Measurements from ENCODE around the gene RUNDC1. TPM values are rescaled to one million over a fixed set of nuclear protein-coding genes. Genes with fewer than 3 reads are reported as not detected.
A peak's percentile ranks its signal among the peaks of the same experiment; 100 is the strongest.
"Not testable (repeated sequence)": the region's sequence is repeated elsewhere in the genome, so short reads cannot be mapped to it uniquely, and the experiment has no call there.

Gene RUNDC1
- total and polyA plus RNA-seq, 5 experiments from 2014 or later, result 11.8 to 18.8 (median 15.9) TPM

DNA sequence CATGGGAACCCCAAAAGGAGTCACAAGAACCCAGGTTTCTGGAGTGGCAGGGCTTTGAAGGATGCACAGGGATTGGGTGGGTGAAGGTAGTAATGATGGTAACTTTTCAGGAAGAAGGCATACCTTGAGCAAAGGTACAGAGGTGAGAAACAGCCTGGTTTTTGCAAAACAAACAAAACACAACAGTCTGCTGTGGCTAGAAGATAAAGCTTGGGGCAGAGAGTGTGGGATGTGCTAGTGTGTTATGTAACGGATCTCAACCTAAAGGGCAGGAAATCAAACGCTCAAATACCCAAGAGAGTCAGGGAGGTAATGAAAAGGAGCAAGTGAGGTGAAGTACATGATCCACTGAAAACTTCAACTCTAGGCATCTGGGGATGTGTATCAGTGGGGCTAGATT lies 5.1 kb upstream of the RUNDC1 start:
- H3K4me3 Mint-ChIP-seq, result no peak overlapping the region
- H3K4me1 Mint-ChIP-seq, result peaks cover 5 to 14% (median 12%) of the 10 kb centered on the region in 4 donors
- H3K9me3 Mint-ChIP-seq, result no peaks in the 10 kb centered on the region
- peaks cover 0 to 2% (median 0%) of the 10 kb centered on the region in 5 donors for H3K27me3 Mint-ChIP-seq
- H3K36me3 Mint-ChIP-seq, result no peaks in the 10 kb centered on the region
- POLR2A ChIA-PET, result interaction anchor here (0.7 to 1.2 kb wide), 2 partner anchors 196 to 1321 kb away, joined by 3 read pairs; partner anchors contain the start of gene NBR1
- H3K27ac Mint-ChIP-seq, result peak overlapping the region in 2 of 10 donors; percentile 48 to 83
- DNase-seq (no peak), ATAC-seq (no peak)

DNA sequence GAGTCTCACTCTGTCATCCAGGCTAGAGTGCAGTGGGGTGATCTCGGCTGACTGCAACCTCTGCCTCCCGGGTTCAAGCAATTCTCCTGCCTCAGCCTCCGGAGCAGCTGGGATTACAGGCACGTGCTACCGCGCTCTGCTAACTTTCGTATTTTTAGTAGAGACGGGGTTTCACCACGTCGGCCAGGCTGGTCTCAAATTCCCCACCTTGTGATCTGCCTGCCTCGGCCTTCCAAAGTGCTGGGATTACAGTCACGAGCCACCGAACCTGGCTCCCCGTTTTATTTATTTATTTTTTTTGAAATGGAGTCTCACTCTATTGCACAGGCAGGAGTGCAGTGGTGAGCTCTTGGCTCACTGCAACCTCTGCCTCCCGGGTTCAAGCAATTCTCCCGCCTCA lies 4.7 kb upstream of the RUNDC1 start:
- POLR2A ChIA-PET, H3K9me3 Mint-ChIP-seq, H3K36me3 Mint-ChIP-seq, H3K27me3 Mint-ChIP-seq, DNase-seq, ATAC-seq, H3K4me3 Mint-ChIP-seq: not testable (repeated sequence)
- Mint-ChIP-seq H3K27ac (peak overlapping the region in 1 of 10 donors; percentile 14), H3K4me1 (peaks cover 7 to 19% (median 14%) of the 10 kb centered on the region in 4 donors)

DNA sequence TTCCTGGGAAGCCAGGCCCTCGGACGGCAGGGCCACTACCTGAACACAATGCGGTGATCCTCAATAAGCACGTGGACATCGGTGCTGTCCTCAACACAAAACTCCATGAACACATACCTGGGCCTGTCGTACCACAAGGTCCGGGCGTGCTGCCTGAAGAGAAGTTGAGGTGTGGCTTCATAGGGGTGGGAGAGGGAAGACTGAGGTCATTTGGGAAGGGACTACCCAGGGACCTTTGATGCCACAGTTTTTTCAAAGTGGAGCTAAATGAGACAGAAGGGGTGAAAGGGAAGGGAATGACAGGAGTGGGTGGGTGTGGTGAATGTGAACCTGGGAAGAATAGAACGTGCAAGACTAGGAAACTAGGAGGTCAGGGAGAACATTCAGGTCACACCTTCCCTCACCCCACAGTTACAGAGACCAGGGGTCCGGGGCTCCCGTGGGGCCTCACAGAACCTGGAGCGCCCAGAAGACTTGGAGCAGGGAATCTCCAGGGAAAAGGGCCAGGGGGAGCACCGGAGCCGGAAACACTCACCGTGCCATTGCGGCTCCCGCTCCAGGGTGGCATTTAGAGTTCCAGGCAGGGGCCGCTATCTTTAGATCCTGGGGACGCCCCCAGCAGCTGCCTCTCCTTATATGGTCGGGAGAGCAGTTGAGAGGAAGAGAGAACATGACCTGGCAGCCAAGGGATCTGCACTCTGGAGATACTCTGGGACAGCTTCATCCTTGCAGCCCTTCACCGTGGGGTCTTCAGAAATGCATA lies 673 bp upstream of the RUNDC1 start, which contains the start of gene PTGES3L:
Gene PTGES3L (minus strand): TSS at position 570 of the 763 bp plus-strand sequence. CDS start 27 bp downstream, at position 543.
- H3K9me3 Mint-ChIP-seq, result no peaks in the 10 kb centered on the region
- peak within 1 kb of the TSS; percentile 92 to 99 (median 96) for H3K27ac Mint-ChIP-seq

DNA sequence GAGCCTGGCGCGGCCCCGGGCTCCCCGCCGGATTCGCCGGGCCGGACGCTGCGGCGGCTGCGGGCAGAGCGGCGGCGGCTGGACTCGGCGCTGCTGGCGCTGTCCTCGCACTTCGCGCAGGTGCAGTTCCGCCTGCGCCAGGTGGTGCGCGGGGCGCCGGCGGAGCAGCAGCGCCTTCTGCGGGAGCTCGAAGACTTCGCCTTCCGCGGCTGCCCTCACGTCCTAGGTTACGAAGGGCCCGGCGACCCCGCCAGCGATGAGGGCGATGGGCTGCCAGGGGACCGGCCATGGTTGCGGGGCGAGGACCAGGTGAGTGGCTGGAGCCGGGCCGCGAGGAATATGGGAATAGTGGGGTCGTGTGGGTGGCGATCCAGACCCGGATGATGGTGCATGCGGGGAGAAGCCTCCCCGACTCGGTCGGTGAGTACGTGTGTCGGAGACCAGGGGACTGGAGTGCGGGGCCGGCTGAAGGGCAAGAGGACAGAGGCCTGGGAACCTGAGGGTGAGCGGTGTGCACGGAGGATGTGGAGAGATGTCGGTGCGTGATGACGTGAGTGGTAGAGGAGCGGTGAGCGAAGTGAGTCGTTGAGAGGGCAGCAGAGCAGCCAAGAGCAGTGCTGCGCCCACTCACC lies 517 bp downstream of the RUNDC1 start:
- DNase-seq (peak; percentile 26 to 72 (median 48)), ATAC-seq (peak; percentile 77 to 81)
- H3K27ac Mint-ChIP-seq, result peak overlapping the region; percentile 75 to 99 (median 94)
- no peaks in the 10 kb centered on the region for H3K27me3 Mint-ChIP-seq
- no peaks in the 10 kb centered on the region for H3K9me3 Mint-ChIP-seq
- H3K4me1 Mint-ChIP-seq, result peaks cover 16 to 57% (median 40%) of the 10 kb centered on the region in 4 donors
- H3K4me3 Mint-ChIP-seq, result peak overlapping the region; percentile 91 to 97 (median 94)
- peaks cover 0 to 21% (median 5%) of the 10 kb centered on the region in 3 donors for H3K36me3 Mint-ChIP-seq
- POLR2A ChIA-PET, result interaction anchor here (0.6 to 2.9 kb wide), 4 partner anchors 17 to 386 kb away, joined by 3 to 18 read pairs (median 4); partner anchors contain the start of gene RPL27

More for the DNA sequence above, 673 bp upstream of the RUNDC1 start, which contains the start of gene PTGES3L:
- ATAC-seq (peak; percentile 36 to 47), DNase-seq (peak in 4 of 10 donors; percentile 12 to 70 (median 22))
- Mint-ChIP-seq H3K4me1 (peaks cover 16 to 45% (median 37%) of the 10 kb centered on the region in 4 donors), H3K36me3 (peaks cover 0 to 10% (median 2%) of the 10 kb centered on the region in 3 donors), H3K27me3 (no peaks in the 10 kb centered on the region), H3K4me3 (peak within 1 kb of the TSS; percentile 91 to 100 (median 98))
- POLR2A ChIA-PET, result interaction anchor here (0.9 to 2.9 kb wide), 5 partner anchors 11 to 156 kb away, joined by 3 to 18 read pairs (median 5); partner anchors contain the start of genes BECN1 and RPL27

DNA sequence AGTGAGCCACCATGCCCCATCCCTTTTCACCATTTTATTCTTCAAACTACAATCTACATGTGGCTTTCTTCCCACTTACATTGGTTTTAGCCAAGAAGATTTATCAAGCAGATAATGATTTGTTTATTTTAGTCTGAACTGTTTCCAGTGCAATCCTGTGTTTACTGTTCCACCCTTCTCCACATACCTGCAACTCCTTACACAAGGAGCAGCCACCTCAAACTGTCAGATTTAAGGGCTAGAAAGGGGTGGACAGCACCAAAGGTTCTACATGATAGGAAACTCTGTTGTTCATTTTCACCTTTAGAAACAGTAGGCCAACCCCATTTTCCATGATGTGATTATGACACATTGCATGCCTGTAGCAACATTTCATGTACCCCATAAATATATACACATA lies 1.9 kb downstream of the RUNDC1 start:
- POLR2A ChIA-PET, result no interaction called here
- no peak for DNase-seq
- Mint-ChIP-seq H3K36me3 (peaks cover 0 to 33% (median 5%) of the 10 kb centered on the region in 3 donors), H3K4me1 (peaks cover 16 to 61% (median 40%) of the 10 kb centered on the region in 4 donors), H3K27me3 (no peaks in the 10 kb centered on the region), H3K27ac (peak overlapping the region in 6 of 10 donors; percentile 37 to 96 (median 57)), H3K9me3 (no peaks in the 10 kb centered on the region), H3K4me3 (peak overlapping the region in 9 of 10 donors; percentile 25 to 97 (median 94))
- no peak for ATAC-seq

DNA sequence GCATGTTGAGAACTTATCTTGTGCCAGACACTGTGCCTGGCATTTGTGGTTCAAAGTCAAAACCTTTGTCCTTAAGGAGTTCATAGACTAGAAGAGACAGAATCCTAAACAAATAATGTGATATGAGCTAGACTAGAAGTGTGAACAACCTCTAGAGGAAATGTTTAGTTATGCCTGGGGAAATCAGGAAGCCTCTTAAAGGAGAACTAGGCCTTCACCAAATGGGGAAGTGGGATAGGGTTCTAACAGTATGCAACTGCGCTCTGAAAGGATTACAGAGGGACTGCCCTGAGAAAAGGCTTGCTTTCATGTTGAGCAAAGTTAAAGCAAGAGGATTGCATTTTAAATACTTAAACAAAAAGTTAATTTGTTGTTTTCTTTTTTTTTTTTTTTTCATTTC lies 4.9 kb downstream of the RUNDC1 start:
- H3K36me3 Mint-ChIP-seq, result peaks cover 4 to 62% (median 21%) of the 10 kb centered on the region in 3 donors
- ATAC-seq, result no peak
- H3K27ac Mint-ChIP-seq, result peak overlapping the region in 3 of 10 donors; percentile 17 to 81 (median 72)

DNA sequence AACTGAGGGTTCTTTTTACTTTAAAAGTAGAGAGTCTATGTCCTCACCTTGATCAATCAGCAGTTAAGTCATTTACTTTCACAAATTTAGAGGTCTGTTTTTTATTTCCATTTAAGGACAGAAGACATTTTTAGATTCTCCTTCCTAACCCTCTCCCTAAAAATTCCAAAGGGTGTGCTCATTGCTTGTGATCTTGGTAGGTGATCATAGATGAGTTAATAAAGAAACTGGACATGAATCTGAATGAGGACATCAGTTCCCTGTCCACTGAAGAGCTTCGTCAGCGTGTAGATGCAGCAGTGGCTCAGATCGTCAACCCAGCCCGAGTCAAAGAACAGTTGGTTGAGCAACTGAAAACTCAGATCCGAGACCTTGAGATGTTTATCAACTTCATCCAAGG lies 8.8 kb downstream of the RUNDC1 start:
- H3K27me3 Mint-ChIP-seq, result no peaks in the 10 kb centered on the region
- POLR2A ChIA-PET, result no interaction called here
- H3K9me3 Mint-ChIP-seq, result no peaks in the 10 kb centered on the region
- no peak overlapping the region for H3K4me3 Mint-ChIP-seq
- H3K4me1 Mint-ChIP-seq, result peaks cover 0 to 24% (median 6%) of the 10 kb centered on the region in 4 donors
- H3K36me3 Mint-ChIP-seq, result peaks cover 5 to 86% (median 27%) of the 10 kb centered on the region in 3 donors
- ATAC-seq (no peak), DNase-seq (no peak)
- peak overlapping the region in 1 of 10 donors; percentile 75 for H3K27ac Mint-ChIP-seq

More for the DNA sequence above, 4.9 kb downstream of the RUNDC1 start:
- Mint-ChIP-seq H3K27me3 (no peaks in the 10 kb centered on the region), H3K4me3 (peak overlapping the region in 1 of 10 donors; percentile 63), H3K9me3 (no peaks in the 10 kb centered on the region), H3K4me1 (peaks cover 11 to 51% (median 28%) of the 10 kb centered on the region in 4 donors)
- DNase-seq, result peak in 1 of 10 donors; percentile 17
- POLR2A ChIA-PET, result interaction anchor here (0.6 to 2.1 kb wide), 2 partner anchors 13 to 414 kb away, joined by 4 to 17 read pairs; partner anchors contain the start of gene RPL27

DNA sequence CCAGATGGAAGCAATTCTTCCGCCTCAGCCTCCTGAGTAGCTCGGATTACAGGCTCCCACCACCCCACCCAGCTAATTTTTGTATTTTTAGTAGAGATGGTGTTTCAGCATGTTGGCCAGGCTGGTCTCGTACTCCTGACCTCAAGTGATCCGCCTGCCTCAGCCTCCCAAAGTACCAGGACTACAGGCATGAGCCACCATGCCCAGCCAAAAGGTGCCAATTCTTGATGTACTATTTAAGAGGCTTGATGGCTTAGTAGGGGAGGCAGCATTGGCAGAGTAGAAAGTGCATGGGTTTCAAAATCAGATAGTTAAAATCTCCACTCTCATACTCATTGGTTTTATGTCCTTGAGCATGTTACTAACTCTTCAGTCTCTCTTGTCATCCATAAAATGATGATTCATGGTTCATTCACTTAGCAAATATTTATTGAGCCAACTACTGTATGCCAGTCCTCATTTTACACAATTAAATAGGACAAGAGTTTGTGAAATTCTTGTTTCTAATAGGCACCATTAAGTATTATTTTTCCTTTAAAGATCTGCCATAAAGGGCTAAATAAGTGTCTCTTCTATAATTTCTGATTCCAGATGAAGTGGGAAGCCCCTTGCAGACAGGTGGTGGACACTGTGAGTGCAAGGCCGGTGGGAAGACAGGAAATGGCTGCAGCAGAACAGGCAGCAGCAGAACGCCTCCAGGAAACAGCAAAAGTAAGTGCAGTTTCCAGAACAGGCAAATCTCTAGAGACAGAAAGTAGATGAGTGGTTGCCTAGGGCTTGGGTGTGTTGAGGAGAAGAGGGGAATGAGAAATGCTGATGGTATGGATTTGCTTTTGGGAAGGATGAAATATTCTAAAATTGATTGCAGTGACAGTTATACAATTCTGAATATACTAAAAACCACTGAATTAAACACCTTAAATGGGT lies 9.6 kb downstream of the RUNDC1 start:
- DNase-seq (no peak), ATAC-seq (no peak)
- H3K27ac Mint-ChIP-seq, result peak overlapping the region in 2 of 10 donors; percentile 20
- H3K4me1 Mint-ChIP-seq, result peaks cover 0 to 16% (median 4%) of the 10 kb centered on the region in 4 donors
- no peaks in the 10 kb centered on the region for H3K9me3 Mint-ChIP-seq
- no peaks in the 10 kb centered on the region for H3K27me3 Mint-ChIP-seq
- peaks cover 5 to 78% (median 24%) of the 10 kb centered on the region in 3 donors for H3K36me3 Mint-ChIP-seq
- H3K4me3 Mint-ChIP-seq, result no peak overlapping the region
- POLR2A ChIA-PET, result no interaction called here

DNA sequence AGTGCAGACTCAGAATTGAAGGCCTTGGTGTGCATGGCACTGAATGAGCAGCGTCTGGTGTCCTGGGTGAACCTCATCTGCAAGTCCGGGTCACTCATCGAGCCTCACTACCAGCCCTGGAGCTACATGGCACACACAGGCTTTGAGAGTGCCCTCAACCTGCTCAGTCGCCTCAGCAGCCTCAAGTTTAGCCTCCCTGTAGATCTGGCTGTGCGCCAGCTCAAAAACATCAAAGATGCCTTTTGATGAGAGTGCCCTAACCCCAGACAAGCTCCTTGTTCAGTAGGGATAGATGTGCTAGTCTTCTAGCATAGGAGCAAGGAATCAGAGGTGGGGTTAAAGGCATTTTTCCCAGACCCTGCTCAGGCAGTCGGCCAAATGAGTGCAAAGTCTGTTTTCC lies 11.1 kb downstream of the RUNDC1 start:
- H3K4me3 Mint-ChIP-seq, result no peak overlapping the region

DNA sequence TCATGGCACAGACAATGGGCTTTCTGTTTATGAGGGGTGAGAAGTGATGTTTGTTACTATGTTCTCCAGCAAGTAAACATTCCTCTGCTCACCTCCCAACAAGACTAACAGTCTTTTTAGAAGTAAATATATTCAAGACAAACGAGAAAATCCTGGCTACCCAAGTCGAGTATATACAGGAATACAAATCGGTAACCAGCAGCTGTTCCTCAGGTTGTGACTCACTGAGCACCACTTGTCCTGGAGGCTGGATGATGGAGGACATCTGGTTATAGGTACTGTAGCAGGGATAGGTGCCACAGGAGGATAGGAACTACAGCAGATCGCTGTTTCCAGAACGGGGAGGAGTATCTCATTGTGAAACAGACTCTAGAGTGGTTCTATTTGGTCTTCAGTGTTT lies 12.5 kb downstream of the RUNDC1 start:
- ATAC-seq (no peak), DNase-seq (no peak)
- POLR2A ChIA-PET, result interaction anchor here (0.6 kb wide), 2 partner anchors 9 to 28 kb away, joined by 3 read pairs; no protein-coding TSS in a partner anchor
- Mint-ChIP-seq H3K9me3 (no peaks in the 10 kb centered on the region), H3K27me3 (no peaks in the 10 kb centered on the region), H3K4me1 (peaks cover 3 to 13% (median 6%) of the 10 kb centered on the region in 4 donors), H3K4me3 (no peak overlapping the region), H3K27ac (peak overlapping the region in 2 of 10 donors; percentile 49 to 62), H3K36me3 (peaks cover 5 to 52% (median 22%) of the 10 kb centered on the region in 3 donors)

More for the DNA sequence above, 11.1 kb downstream of the RUNDC1 start:
- POLR2A ChIA-PET, result interaction anchor here (0.6 to 1.1 kb wide), 2 partner anchors 8 to 369 kb away, joined by 4 to 6 read pairs; no protein-coding TSS in a partner anchor
- Mint-ChIP-seq H3K27me3 (no peaks in the 10 kb centered on the region), H3K4me1 (peaks cover 0 to 6% (median 2%) of the 10 kb centered on the region in 4 donors), H3K9me3 (no peaks in the 10 kb centered on the region), H3K27ac (peak overlapping the region in 1 of 10 donors; percentile 13), H3K36me3 (peaks cover 5 to 66% (median 22%) of the 10 kb centered on the region in 3 donors)
- ATAC-seq (no peak), DNase-seq (no peak)

DNA sequence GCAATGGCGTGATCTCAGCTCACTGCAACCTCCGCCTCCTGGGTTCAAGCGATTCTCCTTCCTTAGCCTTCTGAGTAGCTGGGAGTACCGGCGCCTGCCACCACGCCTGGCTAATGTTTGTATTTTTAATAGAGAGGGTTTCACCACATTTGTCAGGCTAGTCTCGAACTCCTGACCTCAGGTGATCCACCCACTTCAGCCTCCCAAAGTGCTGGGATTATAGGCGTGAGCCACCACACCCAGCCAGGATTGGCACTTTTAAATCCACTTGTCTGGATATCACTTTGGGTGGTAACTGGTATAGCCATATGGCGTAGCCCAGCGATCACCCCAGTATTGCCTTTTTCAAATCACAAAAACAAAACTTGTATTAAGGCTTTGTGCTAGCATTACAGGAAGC lies 13.5 kb downstream of the RUNDC1 start:
- peaks cover 5 to 44% (median 17%) of the 10 kb centered on the region in 3 donors for H3K36me3 Mint-ChIP-seq
- H3K4me3 Mint-ChIP-seq, H3K27me3 Mint-ChIP-seq, H3K9me3 Mint-ChIP-seq, DNase-seq, POLR2A ChIA-PET, ATAC-seq: not testable (repeated sequence)
- H3K27ac Mint-ChIP-seq, result peak overlapping the region in 2 of 10 donors; percentile 20 to 48
- H3K4me1 Mint-ChIP-seq, result peaks cover 9 to 22% (median 11%) of the 10 kb centered on the region in 4 donors

All from naive thymus-derived CD8-positive, alpha-beta T cell (primary cell).